Astrocyte (in vitro differentiated cells and primary cell): ENCODE measurements around the gene ARAP1. TPM values are rescaled to one million over a fixed set of nuclear protein-coding genes. Genes with fewer than 3 reads are reported as not detected.

Experiments
- DNase-seq: peaks from one replicate; pipeline ENCODE4 v3.0.0-alpha.2; 2010; ENCODE audit warnings: low read depth
- FAIRE-seq: peaks from 2 replicates; lab custom pipeline; 2011; peaks lifted over from hg19 to GRCh38; lab: Jason Lieb, UNC
- H2AFZ ChIP-seq: 2 replicates; pipeline ENCODE4 v1.6.0; 2012; ENCODE audit warnings: low read depth, low read length, inconsistent platforms
- H3K27ac ChIP-seq: 2 replicates; pipeline ENCODE4 v1.5.1; 2011; ENCODE audit warnings: low read depth, low read length, inconsistent platforms
- H3K27me3 ChIP-seq: 2 replicates; pipeline ENCODE4 v1.6.0; 2011; ENCODE audit warnings: low read length, inconsistent platforms; ENCODE audit not compliant: insufficient read depth
- H3K36me3 ChIP-seq: 2 replicates; pipeline ENCODE4 v1.5.1; 2011; ENCODE audit warnings: low read length, inconsistent platforms; ENCODE audit not compliant: insufficient read depth
- H3K4me1 ChIP-seq: 2 replicates; pipeline ENCODE4 v1.5.1; 2011; ENCODE audit warnings: low read length, inconsistent platforms; ENCODE audit not compliant: insufficient read depth
- H3K4me2 ChIP-seq: 2 replicates; pipeline ENCODE4 v1.6.0; 2012; ENCODE audit warnings: low read length, inconsistent platforms
- H3K4me3 ChIP-seq: 2 replicates; pipeline ENCODE4 v1.5.1; 2011; ENCODE audit warnings: low read depth, mild to moderate bottlenecking, low read length, inconsistent platforms; ENCODE audit not compliant: insufficient read depth
- H3K79me2 ChIP-seq: 2 replicates; pipeline ENCODE4 v1.6.0; 2012; ENCODE audit warnings: mild to moderate bottlenecking, low read length, inconsistent platforms; ENCODE audit not compliant: insufficient read depth
- H3K9ac ChIP-seq: 2 replicates; pipeline ENCODE4 v1.6.0; 2012; ENCODE audit warnings: mild to moderate bottlenecking, low read length, inconsistent platforms
- H3K9me3 ChIP-seq: 2 replicates; pipeline ENCODE4 v1.5.1; 2012; ENCODE audit warnings: low read depth, mild to moderate bottlenecking, low read length, inconsistent platforms; ENCODE audit not compliant: insufficient read depth
- H4K20me1 ChIP-seq: 2 replicates; pipeline ENCODE4 v1.6.0; 2012; ENCODE audit warnings: low read length, inconsistent platforms; ENCODE audit not compliant: insufficient read depth
- H3K27ac Mint-ChIP-seq: one replicate; pipeline ENCODE4 v1.8.0; 2021; ENCODE audit warnings: mild to moderate bottlenecking, mixed read lengths; ENCODE audit not compliant: unreplicated experiment
- H3K27me3 Mint-ChIP-seq: one replicate; pipeline ENCODE4 v1.8.0; 2021; ENCODE audit warnings: low read depth, mixed read lengths; ENCODE audit not compliant: unreplicated experiment
- H3K36me3 Mint-ChIP-seq: one replicate; pipeline ENCODE4 v1.8.0; 2021; ENCODE audit warnings: low read depth, mixed read lengths; ENCODE audit not compliant: unreplicated experiment
- H3K4me1 Mint-ChIP-seq: one replicate; pipeline ENCODE4 v1.8.0; 2021; ENCODE audit warnings: low read depth, mixed read lengths; ENCODE audit not compliant: unreplicated experiment
- H3K4me3 Mint-ChIP-seq: one replicate; pipeline ENCODE4 v1.8.0; 2021; ENCODE audit warnings: mild to moderate bottlenecking, moderate library complexity, mixed read lengths; ENCODE audit not compliant: unreplicated experiment
- H3K9me3 Mint-ChIP-seq: one replicate; pipeline ENCODE4 v1.8.0; 2021; ENCODE audit warnings: mild to moderate bottlenecking, mixed read lengths; ENCODE audit not compliant: unreplicated experiment
- CTCF ChIP-seq: IDR thresholded peaks from 2 replicates; pipeline ENCODE4 v1.5.1; 2011; ENCODE audit warnings: low read depth, mild to moderate bottlenecking, inconsistent platforms, low read length, moderate library complexity; ENCODE audit not compliant: insufficient read depth
- EZH2 ChIP-seq: IDR thresholded peaks from 2 replicates; pipeline ENCODE4 v1.6.1; 2012; ENCODE audit warnings: mild to moderate bottlenecking, low read length, inconsistent platforms; ENCODE audit not compliant: insufficient read depth
- total RNA-seq: library from RNA; stranded (reverse); gene quantifications from 2 replicates; pipeline ENCODE4 v1.2.1, GENCODE V29; 2021

Gene ARAP1
- total RNA-seq, 1 donor from 2014 or later, result 31.9 TPM

GRCh38 chr11:72723508-72723907, 28.7 kb downstream of the ARAP1 start:
- no peak for FAIRE-seq
- Histone ChIP-seq H3K27me3 (no peaks in the 10 kb centered on the region), H3K4me3 (no peak overlapping the region), H3K4me1 (peaks cover 29% of the 10 kb centered on the region), H4K20me1 (peaks cover 35% of the 10 kb centered on the region), H3K27ac (no peak overlapping the region), H3K79me2 (peaks cover 59% of the 10 kb centered on the region), H3K36me3 (peaks cover 2% of the 10 kb centered on the region), H3K4me2 (no peak overlapping the region), H3K9ac (no peak overlapping the region), H3K9me3 (no peaks in the 10 kb centered on the region), H2AFZ (no peak overlapping the region)
- no peak for DNase-seq
- H3K36me3 Mint-ChIP-seq, result peaks cover 9% of the 10 kb centered on the region
- H3K27me3 Mint-ChIP-seq, result no peaks in the 10 kb centered on the region
- peak overlapping the region; percentile 68 for H3K27ac Mint-ChIP-seq
- peak overlapping the region; percentile 72 for H3K4me3 Mint-ChIP-seq
- H3K9me3 Mint-ChIP-seq, result no peaks in the 10 kb centered on the region
- TF ChIP-seq CTCF (no peak), EZH2 (no peak)
- peaks cover 34% of the 10 kb centered on the region for H3K4me1 Mint-ChIP-seq

GRCh38 chr11:72722050-72722748, 30.0 kb downstream of the ARAP1 start:
- Histone ChIP-seq H2AFZ (peak overlapping the region; percentile 82), H3K4me3 (peak overlapping the region; percentile 58), H4K20me1 (peaks cover 48% of the 10 kb centered on the region), H3K27ac (peak overlapping the region; percentile 68), H3K4me2 (peak overlapping the region; percentile 92), H3K36me3 (peaks cover 2% of the 10 kb centered on the region), H3K27me3 (no peaks in the 10 kb centered on the region), H3K4me1 (peaks cover 29% of the 10 kb centered on the region), H3K9ac (peak overlapping the region; percentile 82), H3K79me2 (peaks cover 71% of the 10 kb centered on the region), H3K9me3 (no peaks in the 10 kb centered on the region)
- peak overlapping the region; percentile 67 for H3K4me3 Mint-ChIP-seq
- H3K27me3 Mint-ChIP-seq, result no peaks in the 10 kb centered on the region
- peak; percentile 47 for FAIRE-seq
- no peaks in the 10 kb centered on the region for H3K9me3 Mint-ChIP-seq
- peak; percentile 90 for DNase-seq
- peaks cover 7% of the 10 kb centered on the region for H3K36me3 Mint-ChIP-seq
- TF ChIP-seq EZH2, result no peak
- no peak for TF ChIP-seq CTCF
- H3K4me1 Mint-ChIP-seq, result peaks cover 34% of the 10 kb centered on the region
- H3K27ac Mint-ChIP-seq, result peak overlapping the region; percentile 63

GRCh38 chr11:72721689-72722049, 30.5 kb downstream of the ARAP1 start:
- Histone ChIP-seq H3K4me1 (peaks cover 29% of the 10 kb centered on the region), H3K9me3 (no peaks in the 10 kb centered on the region), H3K9ac (peak overlapping the region; percentile 82), H3K36me3 (peaks cover 2% of the 10 kb centered on the region), H4K20me1 (peaks cover 53% of the 10 kb centered on the region), H3K4me3 (peak overlapping the region; percentile 58), H3K27me3 (no peaks in the 10 kb centered on the region), H3K79me2 (peaks cover 75% of the 10 kb centered on the region), H3K27ac (peak overlapping the region; percentile 68), H2AFZ (peak overlapping the region; percentile 82), H3K4me2 (peak overlapping the region; percentile 92)
- H3K4me3 Mint-ChIP-seq, result peak overlapping the region; percentile 67
- H3K4me1 Mint-ChIP-seq, result peaks cover 34% of the 10 kb centered on the region
- H3K36me3 Mint-ChIP-seq, result peaks cover 7% of the 10 kb centered on the region
- H3K27ac Mint-ChIP-seq, result peak overlapping the region; percentile 63
- no peaks in the 10 kb centered on the region for H3K9me3 Mint-ChIP-seq
- FAIRE-seq, result no peak
- H3K27me3 Mint-ChIP-seq, result no peaks in the 10 kb centered on the region
- peak; percentile 10 for DNase-seq
- TF ChIP-seq CTCF (no peak), EZH2 (no peak)
